ENCODE data around the gene CHTF8. TPM values are rescaled to one million over a fixed set of nuclear protein-coding genes. Genes with fewer than 3 reads are reported as not detected.

Gene CHTF8
- total RNA-seq, 1 experiment from 2014 or later: 161 TPM

- Histone ChIP-seq H3K4me1 (replicated peaks; ENCODE audit: insufficient read depth) (peaks cover 14% of the 10 kb centered on the region; the same call in 1 of the 2 replicates), H3K27ac (no peak overlapping the region), H3K79me2 (ENCODE audit: low read depth) (peaks cover 12% of the 10 kb centered on the region), H3F3A (ENCODE audit: insufficient read depth, low read depth) (peaks cover 25% of the 10 kb centered on the region; the same call in 1 of the 2 replicates), H3K36me3 (ENCODE audit: low read depth) (no peaks in the 10 kb centered on the region), H2AFZ (no peak overlapping the region), H3K9me3 (ENCODE audit: insufficient read depth, low read depth) (no peaks in the 10 kb centered on the region), H4K20me1 (ENCODE audit: insufficient read depth) (no peaks in the 10 kb centered on the region), H3K9me2 (ENCODE audit: insufficient read depth) (no peaks in the 10 kb centered on the region), H3K4me3 (no peak overlapping the region), H3K4me2 (no peak overlapping the region), H3K27me3 (ENCODE audit: insufficient read depth, low read depth) (no peaks in the 10 kb centered on the region)
- intact Hi-C loops (cut with micrococcal nuclease; ENCODE audit: unreplicated experiment): loop anchor here (5.0 kb wide), 1 partner anchor 116 kb away; no protein-coding TSS in a partner anchor
- peak in 1 of 2 experiments; percentile 35 for DNase-seq
- ChIA-PET CTCF (no interaction called here), POLR2A (ENCODE audit: unreplicated experiment) (no interaction called here)
- TF ChIP-seq, protein P1, sequence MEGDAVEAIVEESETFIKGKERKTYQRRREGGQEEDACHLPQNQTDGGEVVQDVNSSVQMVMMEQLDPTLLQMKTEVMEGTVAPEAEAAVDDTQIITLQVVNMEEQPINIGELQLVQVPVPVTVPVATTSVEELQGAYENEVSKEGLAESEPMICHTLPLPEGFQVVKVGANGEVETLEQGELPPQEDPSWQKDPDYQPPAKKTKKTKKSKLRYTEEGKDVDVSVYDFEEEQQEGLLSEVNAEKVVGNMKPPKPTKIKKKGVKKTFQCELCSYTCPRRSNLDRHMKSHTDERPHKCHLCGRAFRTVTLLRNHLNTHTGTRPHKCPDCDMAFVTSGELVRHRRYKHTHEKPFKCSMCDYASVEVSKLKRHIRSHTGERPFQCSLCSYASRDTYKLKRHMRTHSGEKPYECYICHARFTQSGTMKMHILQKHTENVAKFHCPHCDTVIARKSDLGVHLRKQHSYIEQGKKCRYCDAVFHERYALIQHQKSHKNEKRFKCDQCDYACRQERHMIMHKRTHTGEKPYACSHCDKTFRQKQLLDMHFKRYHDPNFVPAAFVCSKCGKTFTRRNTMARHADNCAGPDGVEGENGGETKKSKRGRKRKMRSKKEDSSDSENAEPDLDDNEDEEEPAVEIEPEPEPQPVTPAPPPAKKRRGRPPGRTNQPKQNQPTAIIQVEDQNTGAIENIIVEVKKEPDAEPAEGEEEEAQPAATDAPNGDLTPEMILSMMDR (conservative IDR thresholded peaks at IDR 0.05): no peak
- no peak for TF ChIP-seq EZH2 (IDR thresholded peaks at IDR 0.05; ENCODE audit: low read depth)
- no TSS peak for BruUV-seq (replicated peaks)
These were observed 24.1 kb downstream of the CHTF8 start for GRCh38 chr16:69108064-69108904.

DNA sequence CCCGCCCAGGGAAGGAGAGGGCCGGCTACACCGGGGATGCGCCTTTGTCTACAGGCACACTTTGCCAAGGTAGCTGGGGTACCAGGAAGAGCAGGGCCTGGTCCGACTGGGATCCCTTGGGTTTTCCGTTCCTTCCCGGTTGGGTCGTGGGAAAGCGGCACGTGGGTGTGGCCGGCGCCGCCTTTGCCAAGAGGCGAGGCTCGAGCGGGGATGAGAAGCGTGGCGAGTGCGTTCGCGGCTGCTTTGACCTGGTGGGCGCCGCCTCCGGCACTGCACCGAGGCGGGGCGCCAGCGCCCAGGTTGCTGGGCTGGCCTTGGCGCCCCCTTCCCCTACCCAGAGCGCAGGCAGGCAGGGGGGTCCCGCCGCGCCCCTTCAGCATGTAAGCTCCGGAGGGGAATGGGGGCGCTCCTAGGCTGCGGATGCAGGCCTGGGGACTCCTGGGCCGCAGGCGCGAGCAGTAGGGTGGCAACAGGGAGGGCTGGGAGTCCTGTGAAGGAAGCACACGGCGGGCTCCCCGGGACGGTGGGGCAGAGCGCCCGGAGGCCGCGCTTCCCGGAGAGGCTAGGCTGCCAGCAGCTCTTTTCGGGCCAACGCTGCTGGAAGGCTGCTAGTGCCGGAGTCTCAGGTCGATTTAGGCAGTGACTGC lies 24.9 kb downstream of the CHTF8 start:
- CTCF ChIA-PET: interaction anchor here (0.6 kb wide), 1 partner anchor 165 kb away, joined by 3 read pairs; no protein-coding TSS in a partner anchor
- H3K27ac ChIP-seq: no peak overlapping the region
- H3K79me2 ChIP-seq (ENCODE audit: low read depth): peaks cover 12% of the 10 kb centered on the region
- H3F3A ChIP-seq (ENCODE audit: insufficient read depth, low read depth): peaks cover 22% of the 10 kb centered on the region; the same call in 1 of the 2 replicates
- TF ChIP-seq, protein P1 (conservative IDR thresholded peaks at IDR 0.05): no peak
- no peak for TF ChIP-seq EZH2 (IDR thresholded peaks at IDR 0.05; ENCODE audit: low read depth)
- no peaks in the 10 kb centered on the region for H3K9me3 ChIP-seq (ENCODE audit: insufficient read depth, low read depth)
- no peaks in the 10 kb centered on the region for H4K20me1 ChIP-seq (ENCODE audit: insufficient read depth)
- H3K4me2 ChIP-seq: peak overlapping the region; percentile 96
- peak in 1 of 2 experiments; percentile 10 for DNase-seq
- peak overlapping the region; percentile 93 for H3K4me3 ChIP-seq
- POLR2A ChIA-PET (ENCODE audit: unreplicated experiment): no interaction called here
- no peaks in the 10 kb centered on the region for H3K36me3 ChIP-seq (ENCODE audit: low read depth)
- H2AFZ ChIP-seq: 0 out of 2 replicates have a peak overlapping the region, but pooled peaks have one; percentile 82
- peaks cover 14% of the 10 kb centered on the region; the same call in 1 of the 2 replicates for H3K4me1 ChIP-seq (replicated peaks; ENCODE audit: insufficient read depth)
- H3K27me3 ChIP-seq (ENCODE audit: insufficient read depth, low read depth): no peaks in the 10 kb centered on the region
- H3K9me2 ChIP-seq (ENCODE audit: insufficient read depth): no peaks in the 10 kb centered on the region
- intact Hi-C loops (cut with micrococcal nuclease; ENCODE audit: unreplicated experiment): loop anchor here (5.0 kb wide), 1 partner anchor 115 kb away; no protein-coding TSS in a partner anchor
- BruUV-seq (replicated peaks): no TSS peak

DNA sequence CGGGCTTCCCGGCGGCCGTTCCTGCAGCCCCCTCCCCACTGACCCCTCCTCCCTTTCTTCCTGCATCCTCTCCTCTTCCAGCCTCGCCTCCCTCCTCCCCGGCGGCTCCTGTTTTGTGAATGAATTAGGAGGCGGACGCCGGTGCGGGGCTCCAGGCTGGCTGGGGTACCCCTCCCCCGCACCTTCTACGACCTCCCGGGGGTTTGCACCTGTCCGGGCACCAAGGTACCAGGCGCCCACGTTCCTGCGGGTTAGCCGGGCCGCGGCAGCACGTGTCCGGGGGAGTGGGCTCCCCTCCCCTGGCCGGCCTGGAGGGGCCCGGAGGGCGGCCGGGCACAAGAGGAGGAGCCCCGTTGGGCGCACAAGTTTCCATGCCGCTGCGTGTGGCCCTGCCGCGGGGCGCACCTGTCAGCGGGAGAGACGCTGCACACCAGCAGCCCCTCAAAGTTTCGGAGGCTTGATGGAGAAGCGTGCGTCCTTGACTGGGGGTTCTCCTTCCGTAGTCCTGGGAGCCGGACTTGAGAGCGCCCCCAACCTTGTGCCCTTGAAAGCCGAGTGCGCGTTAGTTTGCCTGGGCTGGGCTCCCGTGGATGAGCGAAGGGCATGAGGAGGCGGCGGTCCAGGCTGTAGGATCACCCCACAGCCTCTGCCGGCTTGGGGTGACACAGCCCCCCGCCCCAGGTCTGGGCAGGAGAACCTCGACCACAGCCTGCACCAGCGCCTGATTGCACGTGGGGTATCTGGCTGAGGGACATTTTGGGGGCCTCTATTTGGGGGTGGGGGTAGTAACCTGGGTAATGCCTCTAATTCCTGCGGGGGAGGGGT lies 25.7 kb downstream of the CHTF8 start:
- H3K79me2 ChIP-seq (ENCODE audit: low read depth): peaks cover 12% of the 10 kb centered on the region
- no TSS peak for BruUV-seq (replicated peaks)
- no peak for TF ChIP-seq EZH2 (IDR thresholded peaks at IDR 0.05; ENCODE audit: low read depth)
- TF ChIP-seq, protein P1 (conservative IDR thresholded peaks at IDR 0.05): no peak
- no peaks in the 10 kb centered on the region for H4K20me1 ChIP-seq (ENCODE audit: insufficient read depth)
- peaks cover 14% of the 10 kb centered on the region; the same call in 1 of the 2 replicates for H3K4me1 ChIP-seq (replicated peaks; ENCODE audit: insufficient read depth)
- H2AFZ ChIP-seq: peak overlapping the region; percentile 82
- ChIA-PET POLR2A (ENCODE audit: unreplicated experiment) (no interaction called here), CTCF (no interaction called here)
- H3K36me3 ChIP-seq (ENCODE audit: low read depth): no peaks in the 10 kb centered on the region
- peak in 1 of 2 experiments; percentile 12 for DNase-seq
- no peaks in the 10 kb centered on the region for H3K9me2 ChIP-seq (ENCODE audit: insufficient read depth)
- no peaks in the 10 kb centered on the region for H3K9me3 ChIP-seq (ENCODE audit: insufficient read depth, low read depth)
- H3K4me2 ChIP-seq: peak overlapping the region; percentile 96
- peaks cover 18% of the 10 kb centered on the region; the same call in 1 of the 2 replicates for H3F3A ChIP-seq (ENCODE audit: insufficient read depth, low read depth)
- intact Hi-C loops (cut with micrococcal nuclease; ENCODE audit: unreplicated experiment): loop anchor here (5.0 kb wide), 1 partner anchor 114 kb away; no protein-coding TSS in a partner anchor
- no peaks in the 10 kb centered on the region for H3K27me3 ChIP-seq (ENCODE audit: insufficient read depth, low read depth)
- no peak overlapping the region for H3K27ac ChIP-seq
- peak overlapping the region; percentile 93 for H3K4me3 ChIP-seq

All from PC-9 (cell line).